HK-2 (cell line): ENCODE data around the gene ZMAT2.
A peak's percentile ranks its signal among the peaks of the same experiment; 100 is the strongest.
"Not testable (repeated sequence)": the region's sequence is repeated elsewhere in the genome, so short reads cannot be mapped to it uniquely, and the experiment has no call there.

Source experiments
- DNase-seq: peaks from one replicate; pipeline ENCODE4 v3.0.0-alpha.2; 2018; ENCODE audit not compliant: unreplicated experiment

The ZMAT2 gene, protein sequence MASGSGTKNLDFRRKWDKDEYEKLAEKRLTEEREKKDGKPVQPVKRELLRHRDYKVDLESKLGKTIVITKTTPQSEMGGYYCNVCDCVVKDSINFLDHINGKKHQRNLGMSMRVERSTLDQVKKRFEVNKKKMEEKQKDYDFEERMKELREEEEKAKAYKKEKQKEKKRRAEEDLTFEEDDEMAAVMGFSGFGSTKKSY

DNA sequence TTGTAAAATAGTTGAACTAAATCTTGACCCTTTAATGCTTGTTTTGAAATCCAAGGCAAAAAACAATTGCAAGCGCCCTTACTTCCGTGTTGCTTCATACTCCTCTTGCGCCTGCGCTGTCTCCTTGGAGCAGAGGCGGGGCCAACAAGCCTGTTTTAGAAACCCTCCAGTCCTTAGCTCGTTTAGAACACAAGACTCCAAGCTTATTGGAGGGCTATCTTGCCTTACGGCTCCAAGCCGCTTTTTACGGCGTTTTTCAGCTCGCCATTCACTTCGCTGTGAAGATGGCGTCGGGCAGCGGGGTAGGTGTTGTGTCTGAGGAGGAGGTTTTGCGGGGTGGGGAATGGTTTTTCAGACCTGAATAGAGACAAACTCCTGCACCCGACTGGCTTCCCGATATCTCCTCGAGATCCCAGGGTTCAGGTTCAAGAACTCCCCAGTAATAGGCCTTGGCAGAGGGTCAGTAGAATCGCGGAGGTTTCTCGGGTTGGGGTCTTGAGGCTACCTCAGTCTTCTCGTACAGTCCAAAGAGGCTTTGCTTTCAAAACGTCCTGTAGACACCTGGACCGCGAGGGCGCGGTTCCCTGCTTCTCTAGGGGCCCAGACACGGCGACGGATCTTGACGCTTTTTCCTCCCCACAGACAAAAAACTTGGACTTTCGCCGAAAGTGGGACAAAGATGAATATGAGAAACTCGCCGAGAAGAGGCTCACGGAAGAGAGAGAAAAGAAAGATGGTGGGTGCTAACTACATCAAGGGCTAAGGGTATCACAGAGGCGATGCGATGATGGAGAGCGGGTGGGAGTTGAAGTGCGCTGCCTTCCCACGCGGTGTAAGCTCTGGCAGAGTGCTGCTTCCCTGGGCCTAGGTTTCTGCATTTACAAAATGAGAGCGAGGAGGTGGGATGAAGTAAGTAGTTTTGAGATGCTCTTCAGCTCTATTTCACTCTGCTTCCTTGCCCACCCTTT lies at the start of gene ZMAT2:
Gene ZMAT2 (plus strand): TSS at position 271 of the 968 bp plus-strand sequence. CDS start 14 bp downstream, at position 285.
- DNase-seq = peak; percentile 83

DNA sequence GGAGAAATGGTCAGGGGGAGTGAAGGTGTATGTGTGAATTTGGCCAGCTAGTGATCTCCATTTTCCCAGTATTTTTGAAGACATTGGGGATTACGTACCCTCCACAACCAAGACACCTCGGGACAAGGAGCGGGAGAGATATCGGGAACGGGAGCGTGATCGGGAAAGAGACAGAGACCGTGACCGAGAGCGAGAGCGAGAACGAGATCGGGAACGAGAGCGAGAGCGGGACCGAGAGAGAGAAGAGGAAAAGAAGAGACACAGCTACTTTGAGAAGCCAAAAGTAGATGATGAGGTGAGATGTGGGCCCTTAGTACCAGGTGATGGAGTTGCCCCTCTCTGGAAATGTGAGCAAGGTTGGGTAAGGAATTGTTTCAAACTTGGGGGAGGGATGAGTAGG lies 41.4 kb upstream of the ZMAT2 start:
- DNase-seq = no peak

DNA sequence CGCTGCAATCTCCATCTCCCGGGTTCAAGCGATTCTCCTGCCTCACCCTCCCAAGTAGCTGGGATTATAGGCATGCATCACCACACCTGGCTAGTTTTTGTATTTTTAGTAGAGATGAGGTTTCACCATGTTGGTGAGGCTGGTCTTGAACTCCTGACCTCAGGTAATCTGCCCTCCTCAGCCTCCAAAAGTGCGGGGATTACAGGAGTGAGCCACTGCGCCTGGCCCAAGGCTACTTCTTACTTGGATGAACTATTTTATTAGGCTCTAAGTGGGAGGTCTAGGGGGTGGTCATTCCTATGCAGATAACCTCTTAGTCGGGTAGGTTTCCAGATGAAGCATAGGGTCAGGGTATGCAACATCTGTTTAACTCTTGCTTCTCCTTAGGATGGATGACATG lies 39.9 kb upstream of the ZMAT2 start:
- DNase-seq = not testable (repeated sequence)

DNA sequence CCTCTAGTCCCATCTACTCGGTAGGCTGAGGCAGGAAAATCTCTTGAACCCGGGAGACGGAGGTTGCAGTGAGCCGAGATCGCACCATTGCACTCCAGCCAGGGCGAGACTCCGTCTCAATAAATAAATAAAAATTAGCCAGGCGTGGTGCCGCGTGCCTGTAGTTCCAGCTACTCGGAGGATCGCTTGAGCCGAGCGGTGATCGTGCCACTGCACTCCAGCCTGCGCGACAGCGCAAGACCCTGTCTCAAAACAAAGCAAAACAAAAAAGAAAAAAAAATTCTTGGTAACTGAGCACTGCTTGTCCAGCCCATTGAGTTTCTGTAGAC lies 36.3 kb upstream of the ZMAT2 start:
- no peak for DNase-seq

DNA sequence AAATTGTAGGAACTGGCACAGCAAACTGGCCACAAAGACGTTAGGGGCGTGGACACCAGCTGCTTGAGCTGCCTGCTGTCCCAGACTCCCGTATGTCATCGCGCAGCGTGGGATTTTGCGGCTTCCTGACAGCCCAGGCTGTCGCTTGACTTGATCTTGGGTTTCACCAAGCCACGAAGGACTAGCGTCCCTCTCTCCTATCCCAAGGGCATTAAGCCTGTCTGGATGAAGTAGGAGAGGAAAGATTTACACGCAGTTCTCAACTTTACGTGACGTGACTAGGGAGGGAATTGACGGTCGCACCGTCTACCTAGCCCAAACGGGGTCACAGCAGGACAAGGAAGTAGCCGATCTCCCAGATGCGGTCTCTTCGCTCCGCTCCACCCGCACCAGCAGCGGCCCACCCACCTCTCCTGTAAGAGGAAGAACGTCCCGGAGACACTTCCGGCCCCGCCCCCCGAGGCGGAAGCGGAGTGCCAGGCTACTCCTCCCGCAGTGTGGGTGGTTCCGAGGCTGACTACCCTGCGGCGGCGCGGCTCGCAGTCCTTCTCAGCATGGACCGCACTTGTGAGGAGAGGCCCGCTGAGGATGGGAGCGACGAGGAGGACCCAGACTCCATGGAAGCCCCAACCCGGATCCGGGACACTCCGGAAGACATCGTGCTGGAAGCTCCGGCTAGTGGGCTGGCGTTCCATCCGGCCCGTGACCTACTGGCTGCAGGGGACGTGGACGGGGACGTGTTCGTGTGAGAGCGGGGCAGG lies 35.7 kb upstream of the ZMAT2 start, which contains the start of gene WDR55:
Gene WDR55 (plus strand): TSS at position 546 of the 761 bp plus-strand sequence. CDS start 9 bp downstream, at position 555.
- DNase-seq = peak; percentile 88

DNA sequence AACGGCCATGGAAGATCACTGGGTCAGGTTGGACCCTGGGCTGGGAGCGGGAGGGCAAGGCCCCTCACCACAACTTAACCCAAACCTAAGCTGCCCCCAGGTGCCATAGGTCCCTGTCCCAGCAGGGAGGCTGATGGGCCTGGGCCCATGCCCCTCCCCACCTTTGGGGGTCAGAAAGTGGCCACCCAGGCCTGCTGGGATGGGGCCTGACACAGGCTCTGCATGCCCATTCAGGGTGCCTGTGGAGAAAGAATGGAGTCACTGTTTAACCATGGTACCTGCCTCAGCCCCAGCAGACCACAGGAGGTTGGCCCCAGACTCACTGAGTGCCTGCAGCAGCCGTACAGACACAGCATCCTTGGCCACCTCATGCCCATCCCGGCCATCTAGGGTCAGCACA lies 29.2 kb upstream of the ZMAT2 start:
- DNase-seq = not testable (repeated sequence)

DNA sequence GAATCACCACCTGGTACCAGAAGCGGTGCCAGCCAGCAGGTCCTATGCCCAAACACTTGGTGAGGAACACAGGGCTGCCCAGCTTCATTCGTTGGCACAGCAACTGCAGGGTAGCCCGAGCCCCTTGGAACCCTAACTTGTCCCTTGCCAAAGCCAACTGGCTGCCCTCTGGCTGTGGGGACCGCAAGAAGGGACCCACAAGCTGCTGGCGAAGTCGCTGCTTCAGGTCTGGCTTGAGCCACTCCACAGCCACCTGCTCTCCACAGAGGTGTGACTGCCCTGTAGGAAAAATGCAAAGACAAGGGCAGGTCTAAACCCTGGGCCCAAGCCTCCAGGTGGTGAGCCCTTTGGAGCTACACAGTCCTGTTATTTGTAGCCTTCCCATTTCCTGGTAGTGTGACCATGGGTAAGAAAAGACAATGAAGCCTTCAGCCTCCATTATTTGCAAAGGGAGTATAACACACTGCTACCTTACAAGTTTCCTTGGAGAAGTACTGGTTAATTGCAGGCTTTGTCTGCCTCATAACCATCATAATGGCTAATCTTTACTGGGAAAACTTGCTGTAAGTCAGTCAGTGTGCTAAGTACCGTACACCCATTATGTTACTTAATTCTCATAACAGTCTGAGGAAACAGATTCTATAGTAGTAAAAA lies 28.6 kb upstream of the ZMAT2 start:
- no peak for DNase-seq

DNA sequence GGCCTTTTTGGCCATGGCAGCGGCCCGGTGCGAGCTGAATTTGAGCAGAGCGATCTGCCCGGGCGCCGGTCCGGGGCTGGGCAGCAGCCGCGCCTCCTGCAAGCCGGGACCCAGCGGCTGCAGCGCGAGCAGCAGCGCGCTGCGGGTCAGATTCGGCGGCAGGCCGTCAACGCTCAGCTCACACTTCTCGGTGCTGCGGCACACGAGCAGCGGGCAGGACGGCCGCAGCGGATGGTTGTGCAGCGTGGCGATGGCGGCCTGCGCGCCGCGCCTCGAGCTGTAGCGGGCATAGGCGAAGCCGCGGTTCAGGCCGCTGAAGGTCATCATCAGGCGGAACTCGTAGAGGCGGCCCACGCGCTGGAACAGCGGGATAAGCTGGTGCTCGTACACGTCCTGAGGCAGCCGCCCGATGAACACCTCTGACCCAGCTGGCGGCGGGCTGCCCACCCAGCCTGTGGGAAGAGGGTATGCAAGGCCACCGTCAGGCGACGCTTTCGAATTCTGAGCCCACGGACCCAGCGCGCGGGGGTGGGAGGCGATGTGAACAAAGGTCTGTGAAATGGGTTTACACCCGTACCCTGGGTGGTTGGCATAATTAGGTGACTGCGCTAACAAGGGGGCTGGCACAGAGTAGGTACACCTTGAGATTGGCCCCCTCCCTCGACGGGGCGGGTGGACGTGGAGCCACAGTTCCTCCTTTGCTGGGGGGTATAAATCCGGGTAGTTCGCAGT lies 27.6 kb upstream of the ZMAT2 start:
- DNase-seq = no peak

DNA sequence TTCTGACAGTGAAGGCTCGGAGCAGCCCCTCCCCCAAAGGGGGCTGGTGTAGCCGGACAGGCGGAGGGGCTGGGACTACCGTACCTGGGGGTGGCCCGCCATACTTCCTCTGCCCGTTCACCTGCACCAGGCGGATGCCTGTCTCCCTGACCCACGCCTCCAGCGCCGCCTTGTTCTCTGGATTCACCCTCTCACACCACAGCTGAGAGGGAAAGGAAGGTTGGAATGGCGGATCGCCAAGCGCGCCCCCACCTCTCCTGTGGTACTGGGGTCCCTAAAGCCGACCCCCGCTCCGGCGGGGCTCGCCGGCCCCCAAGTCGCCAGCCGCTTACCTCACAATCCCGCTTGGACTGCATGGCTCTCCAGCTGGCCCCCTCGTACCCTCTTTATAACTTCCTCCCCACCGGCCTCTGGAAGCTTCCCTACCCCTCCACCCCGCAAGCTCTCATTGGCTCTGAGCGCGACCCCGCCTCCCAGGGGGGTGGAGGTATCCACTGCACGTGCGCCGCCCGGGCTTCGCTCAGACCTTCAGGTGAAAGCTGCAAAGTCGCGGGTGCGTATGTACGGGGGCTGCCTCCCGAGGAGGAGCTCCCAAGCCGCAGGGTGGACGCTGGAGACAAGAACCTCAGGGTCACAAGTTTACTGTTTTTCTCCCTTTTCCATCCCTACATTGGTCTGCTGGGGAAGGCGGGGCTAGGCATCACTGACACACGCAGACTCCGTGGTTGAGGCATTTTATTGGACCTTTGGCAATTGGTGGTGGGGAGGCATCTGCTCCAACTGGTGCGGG lies 26.9 kb upstream of the ZMAT2 start, which contains the start of gene DND1:
Gene DND1 (minus strand): TSS at position 390 of the 790 bp plus-strand sequence. CDS start 34 bp downstream, at position 356.
- DNase-seq = no peak

DNA sequence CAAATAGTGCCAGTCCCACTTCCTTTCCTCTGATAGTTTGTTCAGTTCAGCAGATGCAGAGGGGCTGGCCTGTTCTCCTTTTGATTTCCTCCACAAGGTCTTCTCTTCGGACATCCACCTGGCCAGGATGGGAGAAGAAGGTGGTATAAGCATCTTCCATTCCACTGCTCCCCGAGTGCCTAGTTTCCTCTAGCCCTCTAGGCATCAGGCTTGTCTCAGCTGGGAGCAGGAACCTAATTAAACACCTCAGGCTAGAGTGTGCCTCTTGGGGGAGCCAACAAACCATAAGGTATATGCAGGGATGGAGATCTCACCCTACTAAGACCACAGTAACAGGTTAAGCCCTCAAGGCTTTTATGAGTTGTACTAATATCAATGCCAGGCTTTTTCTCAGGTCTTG lies 26.0 kb upstream of the ZMAT2 start:
- DNase-seq = no peak

DNA sequence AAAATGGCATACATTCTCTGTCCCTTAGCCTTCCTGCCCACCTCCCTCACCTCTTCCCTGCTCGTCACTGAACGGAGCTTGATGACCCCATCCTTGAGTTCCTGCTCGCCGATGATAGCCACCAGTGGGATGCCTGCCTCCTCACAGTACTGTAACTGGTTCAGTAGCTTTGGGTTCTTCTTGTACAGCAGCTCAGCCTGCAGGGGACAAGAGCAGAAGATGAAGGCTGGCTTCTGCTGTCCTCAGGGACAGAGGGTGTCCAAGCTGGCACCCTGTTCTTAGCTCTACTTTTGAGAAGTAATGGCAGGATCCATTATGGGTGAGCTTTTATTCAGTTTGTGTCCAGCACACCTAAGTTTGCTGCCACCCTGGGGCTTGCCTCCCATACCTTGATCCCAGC lies 25.6 kb upstream of the ZMAT2 start:
- DNase-seq = no peak

DNA sequence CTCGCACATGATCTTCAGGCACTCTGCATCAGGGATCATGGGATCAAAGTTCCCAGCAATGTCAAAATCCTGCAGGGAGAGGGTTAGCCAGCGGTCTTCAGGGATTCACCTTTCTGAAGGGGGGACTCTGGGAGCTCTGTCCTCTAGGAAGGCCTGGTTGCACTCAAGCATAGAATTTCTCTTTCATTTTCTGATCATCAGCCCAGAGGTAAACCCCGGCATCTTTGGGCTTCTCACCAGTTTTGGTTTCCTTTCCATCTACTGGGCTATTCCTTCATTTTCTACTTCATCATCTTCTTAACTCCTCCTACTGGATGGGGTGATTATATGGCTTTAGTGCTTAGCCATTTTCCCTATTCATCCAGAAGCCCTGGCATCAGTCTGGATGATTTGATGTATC lies 22.3 kb upstream of the ZMAT2 start:
- no peak for DNase-seq

DNA sequence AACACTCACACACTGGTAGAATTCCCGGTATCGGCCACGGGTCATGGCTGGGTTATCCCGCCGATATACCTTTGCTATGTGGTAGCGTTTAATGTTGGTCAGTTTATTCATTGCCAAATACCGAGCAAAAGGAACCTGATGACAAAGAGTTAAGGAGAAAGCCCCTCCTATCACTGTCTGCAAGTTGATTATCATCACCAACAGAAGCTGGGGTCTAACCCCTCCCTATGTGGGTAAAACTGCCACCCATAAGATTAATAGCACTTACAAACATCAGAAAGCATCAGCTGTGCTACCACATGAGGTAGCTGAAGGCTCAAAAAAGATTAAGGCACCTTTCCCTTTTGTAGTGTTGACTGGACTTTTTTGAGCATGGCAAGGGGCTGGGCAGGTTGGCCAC lies 21.3 kb upstream of the ZMAT2 start:
- no peak for DNase-seq

DNA sequence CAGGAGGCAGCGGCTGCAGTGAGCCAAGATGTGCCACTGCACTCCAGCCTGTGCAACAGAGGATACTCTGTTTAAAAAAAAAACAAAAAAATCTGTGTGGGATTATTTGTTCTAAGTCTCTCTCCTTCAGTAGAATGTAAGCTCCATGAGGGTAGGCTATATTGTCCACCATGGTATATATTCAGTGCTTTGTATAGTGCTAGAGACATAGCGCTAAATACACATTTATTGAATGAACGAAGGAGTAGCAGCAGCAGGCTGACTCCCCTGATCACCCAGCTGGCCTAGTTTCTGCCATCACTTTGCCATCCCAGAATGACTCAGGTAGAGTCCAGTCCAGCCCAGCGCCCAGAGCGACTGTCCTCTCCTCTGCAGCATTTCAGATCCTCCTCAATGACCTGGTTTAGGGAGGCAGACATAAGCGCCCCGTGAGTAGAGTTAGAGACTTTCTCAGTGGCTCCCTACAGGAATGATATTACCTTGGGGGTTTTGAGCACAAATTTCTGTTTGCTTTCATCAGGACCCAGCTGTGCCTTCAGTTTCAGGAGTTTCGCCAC lies 9.8 kb upstream of the ZMAT2 start:
- no peak for DNase-seq

DNA sequence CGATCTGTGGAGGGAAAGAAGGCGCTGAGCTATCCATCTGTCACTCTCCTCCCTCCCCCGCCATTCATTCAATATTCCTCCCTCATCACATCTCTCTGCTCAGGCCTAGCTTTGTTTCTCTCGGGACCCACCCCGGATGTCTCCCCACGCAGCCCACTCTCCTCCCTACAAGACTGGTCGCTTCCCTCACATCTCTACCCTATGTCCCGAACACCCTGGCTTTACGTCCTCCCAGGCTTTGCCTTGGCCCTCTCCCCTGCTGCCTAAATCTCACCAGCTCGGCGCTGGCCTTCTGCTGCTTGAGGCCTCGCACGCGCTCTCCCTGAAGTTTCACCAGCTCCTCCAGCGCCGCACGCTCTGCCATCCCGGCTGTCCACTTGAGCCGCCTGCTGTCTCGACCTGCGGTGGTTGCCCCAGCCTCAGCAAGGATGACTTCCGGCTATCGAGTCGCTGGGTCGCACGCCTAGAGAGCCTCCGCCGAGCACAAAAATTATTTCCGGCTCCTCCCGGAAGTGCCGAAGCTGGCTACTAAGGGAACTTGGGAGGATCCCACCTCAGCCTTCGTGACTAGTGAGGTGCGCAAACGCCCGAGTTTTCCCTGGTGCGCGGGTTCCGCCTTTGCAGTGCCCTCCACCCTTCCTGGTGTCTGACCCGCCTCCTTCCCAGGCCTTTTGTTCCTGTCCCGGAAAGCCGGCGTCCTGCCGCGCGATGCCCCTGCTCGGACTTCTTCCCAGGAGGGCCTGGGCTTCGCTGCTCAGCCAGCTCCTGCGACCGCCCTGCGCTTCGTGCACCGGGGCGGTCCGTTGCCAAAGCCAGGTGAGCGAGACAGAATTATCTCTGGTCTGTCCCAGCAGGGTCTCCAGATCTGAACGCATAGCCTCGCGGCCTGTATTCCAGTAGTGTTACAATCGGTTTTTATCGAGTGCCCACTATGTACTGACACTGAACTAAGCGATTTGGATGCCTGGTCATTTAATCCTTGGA lies 9.0 kb upstream of the ZMAT2 start, which contains the start of the genes HARS1 and HARS2:
Gene HARS1 (minus strand): TSS at position 430 of the 984 bp plus-strand sequence. CDS start 66 bp downstream, at position 364.
Gene HARS2 (plus strand): TSS at position 515 of the 984 bp plus-strand sequence. CDS start 194 bp downstream, at position 709.
- peak; percentile 90 for DNase-seq

DNA sequence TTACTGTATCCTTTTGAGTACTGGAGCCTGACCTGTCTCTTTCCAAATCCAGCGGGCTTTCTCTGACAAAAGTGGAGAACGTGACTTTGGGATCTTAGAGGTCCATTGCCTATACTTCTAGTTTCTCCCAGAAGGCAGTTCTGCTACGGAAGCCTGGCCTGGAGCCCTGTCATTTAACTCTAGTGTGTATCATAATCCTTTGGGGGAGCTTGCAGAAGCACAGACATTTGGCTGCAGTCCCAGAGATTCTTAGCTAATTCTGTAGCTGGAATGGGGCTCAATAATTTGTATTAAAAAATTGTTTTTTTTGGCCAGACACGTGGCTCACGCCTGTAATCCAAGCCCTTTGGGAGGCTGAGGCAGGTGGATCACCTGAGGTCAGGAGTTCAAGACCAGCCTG lies 6.0 kb upstream of the ZMAT2 start:
- DNase-seq = no peak

DNA sequence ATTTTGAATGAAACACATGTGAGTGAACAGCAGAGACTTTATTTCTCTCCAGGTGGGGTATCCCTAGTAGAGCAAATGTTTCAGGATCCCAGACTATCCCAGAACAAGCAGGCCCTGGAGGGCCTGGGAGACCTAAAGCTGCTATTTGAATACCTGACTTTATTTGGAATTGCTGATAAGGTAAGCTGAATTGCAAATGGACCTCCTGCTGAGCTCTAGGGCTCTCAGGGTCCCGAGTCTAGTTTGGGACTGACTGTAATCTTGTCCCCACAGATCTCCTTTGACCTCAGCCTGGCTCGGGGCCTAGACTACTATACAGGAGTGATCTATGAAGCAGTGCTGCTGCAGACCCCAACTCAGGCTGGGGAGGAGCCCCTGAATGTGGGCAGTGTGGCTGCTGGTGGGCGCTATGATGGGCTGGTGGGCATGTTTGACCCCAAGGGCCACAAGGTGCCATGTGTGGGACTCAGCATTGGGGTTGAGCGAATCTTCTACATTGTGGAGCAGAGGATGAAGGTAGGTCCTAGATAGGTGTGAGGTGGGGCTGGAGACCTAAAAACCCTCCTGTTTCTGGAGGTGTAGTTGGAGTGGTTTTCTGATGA lies 3.3 kb upstream of the ZMAT2 start:
- no peak for DNase-seq

DNA sequence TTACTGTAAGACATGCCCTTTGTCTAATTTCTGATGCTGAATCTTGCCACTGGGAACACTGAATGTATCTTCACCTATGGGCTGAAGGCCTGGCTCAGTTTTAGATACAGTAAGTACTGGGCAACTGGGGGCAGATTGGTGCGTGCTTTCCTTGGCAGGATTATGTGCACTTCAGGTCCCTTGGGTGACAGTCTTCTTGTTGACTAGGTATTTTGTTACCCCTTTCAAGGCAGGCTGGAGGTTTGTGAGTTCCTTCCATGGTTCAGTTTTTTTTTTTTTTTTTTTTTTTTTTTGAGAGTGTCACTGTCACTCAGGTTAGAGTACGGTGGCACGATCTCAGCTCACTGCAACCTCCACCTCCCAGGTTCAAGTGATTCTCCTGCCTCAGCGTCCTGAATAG lies 7.6 kb downstream of the ZMAT2 start:
- DNase-seq = no peak
